Activated CD8-positive, alpha-beta memory T cell treated with anti-CD3 and anti-CD28 coated beads, Interleukin-2, amount 50 U/mL, for 24 hours (primary cell): ENCODE data around the gene ARHGAP45.

Experiments used
- DNase-seq: peaks from one replicate; pipeline ENCODE4 v3.0.0-alpha.2; 2020; ENCODE audit errors: extremely low read depth

ARHGAP45 gene

DNA sequence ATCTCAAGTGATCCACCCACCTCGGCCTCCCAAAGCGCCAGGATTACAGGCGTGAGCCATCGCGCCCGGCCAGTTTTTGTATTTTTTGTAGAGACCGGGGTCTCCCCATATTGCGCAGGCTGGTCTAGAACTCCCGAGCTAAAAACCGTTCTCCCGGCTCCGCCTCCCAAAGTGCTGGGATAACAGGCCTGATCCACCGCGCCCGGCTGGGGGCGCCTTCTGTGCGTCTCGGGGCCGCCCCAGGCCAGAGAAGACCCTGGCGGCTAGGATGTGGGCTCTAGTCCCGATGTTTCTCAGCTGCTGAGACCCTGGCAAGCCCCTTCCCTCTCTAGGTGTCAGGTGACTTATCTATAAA, 3.6 kb downstream of the ARHGAP45 start:
- DNase-seq: no peak

- no peak for DNase-seq
These were observed 4.2 kb downstream of the ARHGAP45 start for GRCh38 chr19:1070931-1071791.

DNA sequence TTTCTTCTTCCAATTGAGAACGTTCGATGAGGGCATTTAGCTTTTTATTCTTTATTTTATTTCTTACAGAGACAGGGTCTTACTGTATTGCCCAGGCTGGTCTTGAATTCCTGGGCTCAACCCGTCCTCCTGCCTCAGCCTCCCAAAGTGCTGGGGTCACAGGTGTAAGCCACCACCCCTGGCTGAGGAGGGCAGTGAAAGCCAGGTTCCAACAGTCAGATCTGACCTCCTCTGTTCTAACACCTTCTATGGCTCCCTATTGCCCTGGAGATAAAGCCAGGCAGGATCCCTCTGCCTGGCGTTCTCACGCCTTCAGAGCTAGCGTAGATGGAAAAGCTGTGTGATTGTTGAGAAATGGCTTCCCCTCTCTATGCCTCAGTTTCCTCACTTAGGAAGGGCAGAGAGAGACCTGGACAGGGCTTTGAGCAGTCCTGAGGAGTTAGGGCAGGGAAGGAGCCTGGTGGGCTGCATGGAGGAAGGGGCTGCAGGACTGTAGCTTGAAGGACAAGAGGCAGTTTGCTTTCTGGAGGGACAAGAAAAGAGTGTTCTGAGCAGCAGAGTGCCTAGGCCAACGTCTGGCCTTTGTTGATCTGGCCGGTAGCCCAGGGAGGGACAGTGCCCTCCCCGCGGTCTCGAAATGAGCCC, 5.5 kb downstream of the ARHGAP45 start:
- no peak for DNase-seq

GRCh38 chr19:1073063-1073955, 6.3 kb downstream of the ARHGAP45 start:
- DNase-seq: no peak

DNA sequence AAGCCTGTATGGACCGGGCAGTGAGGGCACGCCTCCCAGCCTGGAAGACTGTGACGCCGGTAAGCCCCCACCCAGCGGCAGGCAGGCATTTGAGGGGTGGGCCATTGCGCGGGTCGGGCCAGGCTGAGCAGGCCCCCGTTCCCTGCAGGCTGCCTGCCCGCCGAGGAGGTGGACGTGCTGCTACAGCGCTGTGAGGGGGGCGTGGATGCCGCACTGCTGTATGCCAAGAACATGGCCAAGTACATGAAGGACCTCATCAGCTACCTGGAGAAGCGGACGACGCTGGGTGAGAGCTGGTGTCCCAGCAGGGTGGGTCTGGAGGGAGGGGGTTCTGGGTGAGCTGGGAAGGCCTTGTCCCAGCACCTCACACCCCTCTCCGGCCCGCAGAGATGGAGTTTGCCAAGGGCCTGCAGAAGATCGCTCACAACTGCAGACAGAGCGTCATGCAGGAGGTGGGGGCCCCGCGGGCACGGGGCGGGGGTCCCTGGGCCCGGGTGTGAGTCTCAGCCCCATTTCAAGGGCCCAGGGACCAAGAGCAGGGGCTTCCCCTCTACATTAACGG, 7.1 kb downstream of the ARHGAP45 start:
- DNase-seq: no peak

GRCh38 chr19:1074544-1075283, 7.7 kb downstream of the ARHGAP45 start:
- peak; percentile 66 for DNase-seq

GRCh38 chr19:1076046-1076386, 9.0 kb downstream of the ARHGAP45 start:
- DNase-seq: no peak

DNA sequence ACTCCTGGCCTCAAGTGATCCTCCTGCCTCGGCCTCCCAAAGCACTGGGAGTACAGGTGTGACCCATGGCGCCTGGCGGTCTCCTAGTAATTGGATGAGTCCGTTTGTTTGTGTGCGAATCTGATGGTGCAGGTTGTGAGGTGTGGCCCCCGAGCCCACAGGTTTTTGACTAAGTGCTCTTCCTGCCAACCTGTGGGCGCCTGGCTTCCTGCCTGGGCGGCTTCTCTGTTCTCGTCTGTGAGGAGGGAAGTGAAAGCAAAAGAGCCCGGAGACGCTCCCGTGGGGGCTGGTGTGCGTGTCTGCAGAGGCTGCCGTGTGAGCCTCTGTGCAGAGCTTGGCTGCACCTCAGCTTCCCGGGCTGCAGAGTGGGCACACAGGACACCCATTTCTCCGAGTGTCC, 10.0 kb downstream of the ARHGAP45 start:
- DNase-seq: peak; percentile 75

DNA sequence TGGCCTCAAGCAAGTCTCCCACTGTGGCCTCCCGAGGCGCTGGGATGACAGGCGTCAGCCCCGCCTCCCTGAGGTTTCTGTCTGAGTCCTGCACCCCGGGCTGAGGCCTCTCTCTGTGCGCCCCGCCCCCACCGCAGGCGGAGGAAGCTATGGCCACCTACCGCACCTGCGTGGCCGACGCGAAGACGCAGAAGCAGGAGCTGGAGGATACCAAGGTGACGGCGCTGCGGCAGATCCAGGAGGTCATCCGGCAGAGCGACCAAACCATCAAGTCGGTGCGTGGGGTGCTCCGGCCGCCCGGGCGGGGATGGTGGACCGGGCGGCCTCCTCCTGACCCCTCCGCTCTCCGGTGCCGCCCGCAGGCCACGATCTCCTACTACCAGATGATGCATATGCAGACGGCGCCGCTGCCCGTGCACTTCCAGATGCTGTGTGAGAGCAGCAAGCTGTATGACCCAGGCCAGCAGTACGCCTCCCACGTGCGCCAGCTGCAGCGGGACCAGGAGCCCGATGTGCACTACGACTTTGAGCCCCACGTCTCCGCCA, 12.7 kb downstream of the ARHGAP45 start:
- DNase-seq: no peak

DNA sequence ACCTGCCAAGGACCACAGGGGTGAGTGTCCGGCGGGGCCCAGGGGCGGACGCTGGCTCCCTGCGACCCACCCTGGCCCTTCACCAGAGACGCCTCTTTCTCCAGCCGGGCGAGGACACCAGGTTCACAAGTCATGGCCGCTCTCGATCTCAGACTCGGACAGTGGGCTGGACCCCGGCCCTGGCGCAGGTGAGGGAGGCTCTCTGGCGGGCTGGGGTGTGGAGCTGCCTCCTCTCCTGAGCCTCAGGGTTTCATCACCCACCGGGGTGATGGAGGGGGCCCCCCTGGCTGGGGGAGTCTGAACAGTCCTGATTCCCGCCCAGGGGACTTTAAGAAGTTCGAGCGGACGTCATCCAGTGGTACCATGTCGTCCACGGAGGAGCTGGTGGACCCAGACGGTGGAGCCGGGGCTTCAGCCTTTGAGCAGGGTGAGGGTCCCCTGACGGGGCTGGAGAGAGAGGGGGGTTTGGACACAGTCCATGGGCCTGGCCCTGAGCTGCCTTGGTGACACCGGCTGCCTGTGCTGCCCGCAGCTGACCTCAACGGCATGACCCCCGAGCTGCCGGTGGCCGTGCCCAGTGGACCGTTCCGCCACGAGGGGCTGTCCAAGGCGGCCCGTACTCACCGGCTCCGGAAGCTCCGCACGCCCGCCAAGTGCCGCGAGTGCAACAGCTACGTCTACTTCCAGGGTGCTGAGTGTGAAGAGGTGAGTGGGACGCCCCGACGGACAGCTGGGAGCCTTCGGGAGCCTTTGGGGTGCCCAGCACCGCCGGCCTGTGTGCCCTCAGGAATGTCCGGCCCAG, 13.6 kb downstream of the ARHGAP45 start:
- DNase-seq: no peak

DNA sequence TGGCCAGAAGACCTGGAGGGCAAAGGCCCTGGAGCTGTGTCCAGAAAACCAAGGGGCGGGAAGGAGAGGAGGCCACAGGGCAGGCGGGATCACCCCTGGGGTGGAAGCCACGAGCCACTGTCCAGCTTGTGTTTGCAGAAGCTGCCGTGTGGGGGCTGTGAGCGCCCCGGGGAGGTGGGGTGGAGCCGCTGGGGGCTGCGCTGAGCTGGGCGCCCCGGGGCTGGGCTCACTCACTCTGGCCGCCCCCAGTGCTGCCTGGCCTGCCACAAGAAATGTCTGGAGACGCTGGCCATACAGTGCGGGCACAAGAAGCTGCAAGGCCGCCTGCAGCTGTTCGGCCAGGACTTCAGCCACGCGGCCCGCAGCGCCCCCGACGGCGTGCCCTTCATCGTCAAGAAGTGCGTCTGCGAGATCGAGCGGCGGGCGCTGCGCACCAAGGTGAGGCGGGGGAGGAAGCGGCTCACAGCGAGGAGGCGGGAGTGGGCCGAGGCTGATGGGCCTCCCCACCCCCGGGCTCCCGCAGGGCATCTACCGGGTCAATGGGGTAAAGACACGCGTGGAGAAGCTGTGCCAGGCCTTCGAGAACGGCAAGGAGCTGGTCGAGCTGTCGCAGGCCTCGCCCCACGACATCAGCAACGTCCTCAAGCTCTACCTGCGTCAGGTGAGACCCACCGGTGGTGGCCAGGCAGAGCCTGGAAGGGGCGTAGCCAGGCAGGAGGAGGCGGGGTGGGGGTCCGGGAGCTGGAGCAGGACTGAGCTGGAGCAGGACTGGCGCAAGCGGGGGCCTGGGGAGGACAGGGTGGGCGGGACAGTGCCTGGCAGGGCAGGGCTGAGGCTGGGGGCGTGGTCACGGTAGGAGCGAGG, 14.6 kb downstream of the ARHGAP45 start:
- DNase-seq: no peak

DNA sequence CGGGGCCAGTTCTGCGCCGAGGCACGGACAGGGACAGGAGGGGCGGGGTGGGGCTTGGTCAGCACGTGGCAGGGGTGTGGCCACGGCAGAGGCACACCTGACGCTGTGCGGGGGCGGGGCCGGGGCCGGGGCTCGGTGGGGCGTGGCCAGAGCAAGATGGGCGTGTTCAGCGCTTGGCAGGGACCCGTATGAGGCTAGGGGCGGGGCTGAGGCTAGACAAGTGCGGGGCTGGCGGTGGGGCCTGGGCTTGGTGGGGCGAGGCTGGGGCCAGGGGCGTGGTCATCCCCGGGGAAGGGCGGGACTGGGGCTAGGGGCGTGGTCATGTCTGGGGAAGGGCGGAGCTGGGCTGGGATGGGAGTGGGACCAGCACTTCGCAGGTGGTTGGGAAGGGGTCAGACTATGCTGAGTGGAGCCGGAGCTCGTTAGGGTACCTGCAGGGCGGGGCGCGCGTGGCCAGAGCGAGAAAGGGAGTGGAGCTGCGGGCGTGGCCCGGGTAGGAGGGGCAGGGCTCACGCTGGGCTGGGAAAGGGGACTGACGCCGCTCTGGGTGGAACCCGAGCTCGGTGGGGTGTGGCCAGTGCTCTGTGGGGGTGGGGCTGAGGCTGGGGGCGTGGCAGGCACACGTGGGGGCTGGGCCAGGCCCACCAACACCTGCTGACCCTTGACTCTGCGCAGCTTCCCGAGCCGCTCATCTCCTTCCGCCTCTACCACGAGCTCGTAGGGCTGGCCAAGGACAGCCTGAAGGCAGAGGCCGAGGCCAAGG, 15.4 kb downstream of the ARHGAP45 start:
- DNase-seq: no peak

- no peak for DNase-seq
These were observed 16.2 kb downstream of the ARHGAP45 start for GRCh38 chr19:1082928-1083816.

- no peak for DNase-seq
These were observed 17.3 kb downstream of the ARHGAP45 start for GRCh38 chr19:1084024-1084868.

DNA sequence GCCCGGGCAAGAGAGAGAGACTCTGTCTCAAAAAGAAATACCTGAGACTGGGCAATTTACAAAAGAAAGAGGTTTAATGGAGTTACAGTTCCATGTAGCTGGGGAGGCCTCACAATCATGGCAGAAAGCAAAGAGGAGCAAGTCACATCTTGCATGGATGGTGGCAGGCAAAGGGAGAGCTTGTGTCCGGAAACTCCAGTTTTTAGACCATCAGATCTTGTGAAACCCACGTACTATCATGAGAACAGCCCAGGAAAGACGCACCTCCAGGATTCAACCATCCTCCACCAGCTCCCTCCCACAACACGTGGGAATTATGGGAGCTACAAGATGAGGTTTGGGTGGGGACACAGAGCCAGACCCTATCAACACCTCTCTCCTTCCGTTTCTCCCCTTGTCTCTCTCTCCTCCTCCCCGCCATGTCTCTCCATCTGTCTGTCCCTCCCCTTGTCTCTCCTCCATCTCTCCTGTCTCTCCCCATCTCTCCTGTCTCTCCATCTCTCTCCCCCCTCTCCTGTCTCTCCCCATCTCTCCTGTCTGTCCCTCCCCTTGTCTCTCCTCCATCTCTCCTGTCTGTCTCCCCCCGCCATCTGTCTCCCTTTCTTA, 18.2 kb downstream of the ARHGAP45 start:
- no peak for DNase-seq
